Endothelial cell of umbilical vein (primary cell): ENCODE measurements around the gene MTF1. TPM values are rescaled to one million over a fixed set of nuclear protein-coding genes. Genes with fewer than 3 reads are reported as not detected.

Experiments
- BruUV-seq: library from RNA; stranded (reverse); fragments of 400-500 nt; replicated peaks from 2 replicates; lab custom pipeline; 2021; lab: Mats Ljungman, UMichigan
- CTCF ChIA-PET: fragments of 300-600, 350-600 bp; sonication (Branson Sonifier 250); formaldehyde crosslinking; loops from one replicate; lab custom pipeline; 2021; ENCODE audit warnings: antibody characterized with exemption, inconsistent platforms; lab: Charles Lee
- POLR2A ChIA-PET: fragments of 300-600, 350-600 bp; sonication (Branson Sonifier 250); formaldehyde crosslinking; loops from one replicate; lab custom pipeline; 2021; ENCODE audit warnings: antibody characterized with exemption, inconsistent platforms; lab: Charles Lee
- DNase-seq: peaks from one replicate; pipeline ENCODE4 v3.0.0-alpha.2; 2011; ENCODE audit warnings: low read depth, low spot score
- FAIRE-seq: peaks from 2 replicates; lab custom pipeline; 2011; peaks lifted over from hg19 to GRCh38; lab: Jason Lieb, UNC
- H2AFZ ChIP-seq: 2 replicates; pipeline ENCODE4 v1.6.0; 2012; ENCODE audit warnings: low read depth, low read length, control low read depth, inconsistent platforms
- H3K27ac ChIP-seq: 2 replicates; pipeline ENCODE4 v1.5.1; 2011; ENCODE audit warnings: low read depth, mild to moderate bottlenecking, control low read depth, low read length, moderate library complexity; ENCODE audit not compliant: insufficient read depth
- H3K27me3 ChIP-seq, 2 experiments: 2 replicates each; pipeline versions ENCODE4 v1.6.0 to v1.6.1; 2011; ENCODE audit warnings: low read length in 2 of 2, mixed read lengths in 1 of 2; ENCODE audit not compliant: control insufficient read depth in 2 of 2, insufficient read depth in 2 of 2
- H3K36me3 ChIP-seq, 2 experiments: 2 replicates in 1 of 2; 3 replicates in 1 of 2; pipeline ENCODE4 v1.5.1; 2011; ENCODE audit warnings: low read length in 2 of 2, mild to moderate bottlenecking in 1 of 2, moderate library complexity in 1 of 2; ENCODE audit not compliant: control insufficient read depth in 2 of 2, insufficient read depth in 2 of 2; ENCODE audit errors: extremely low read depth in 1 of 2
- H3K4me1 ChIP-seq: 3 replicates; pipeline ENCODE4 v1.5.1; 2011; ENCODE audit warnings: mild to moderate bottlenecking, low read length; ENCODE audit not compliant: control insufficient read depth, insufficient read depth; ENCODE audit errors: extremely low read depth
- H3K4me2 ChIP-seq: 2 replicates; pipeline ENCODE4 v1.6.1; 2011; ENCODE audit warnings: low read length, control low read depth, mixed read lengths; ENCODE audit not compliant: insufficient read depth
- H3K4me3 ChIP-seq, 3 experiments: fragments of 200-600 bp in 1 of 3; sonication (generic), shearing (Covaris generic) in 1 of 3; replicated peaks in 1 of 3; 2 replicates each; pipeline ENCODE4 v1.5.1; 2011 to 2016; ENCODE audit warnings: control low read depth in 3 of 3, low read length in 3 of 3, mild to moderate bottlenecking in 2 of 3, inconsistent platforms in 1 of 3, low read depth in 1 of 3, moderate library complexity in 1 of 3; ENCODE audit not compliant: insufficient read depth in 1 of 3
- H3K79me2 ChIP-seq: 2 replicates; pipeline ENCODE4 v1.6.0; 2012; ENCODE audit warnings: low read length, inconsistent platforms; ENCODE audit not compliant: control insufficient read depth, insufficient read depth
- H3K9ac ChIP-seq: replicated peaks from 2 replicates; pipeline ENCODE3; 2011; ENCODE audit warnings: low read length, control low read depth; ENCODE audit not compliant: insufficient read depth; ENCODE audit errors: extremely low read depth
- H3K9me1 ChIP-seq: replicated peaks from 3 replicates; pipeline ENCODE4 v1.6.0; 2011; ENCODE audit warnings: mild to moderate bottlenecking, low read length; ENCODE audit not compliant: control insufficient read depth, insufficient read depth; ENCODE audit errors: extremely low read depth
- H3K9me3 ChIP-seq: replicated peaks from 2 replicates; pipeline ENCODE4 v1.5.1; 2012; ENCODE audit warnings: low read length, inconsistent platforms; ENCODE audit not compliant: control insufficient read depth, insufficient read depth
- H4K20me1 ChIP-seq: replicated peaks from 2 replicates; pipeline ENCODE3; 2011; ENCODE audit warnings: mild to moderate bottlenecking, low read length; ENCODE audit not compliant: control insufficient read depth, insufficient read depth; ENCODE audit errors: extremely low read depth
- EZH2 ChIP-seq: IDR thresholded peaks from 2 replicates; pipeline ENCODE4 v1.6.1; 2012; ENCODE audit warnings: borderline replicate concordance, low read depth, mild to moderate bottlenecking, moderate library complexity, low read length, inconsistent platforms; ENCODE audit not compliant: severe bottlenecking
- FOS ChIP-seq: IDR thresholded peaks from 2 replicates; pipeline ENCODE4 v1.6.1; 2011; ENCODE audit warnings: mild to moderate bottlenecking, low read length, moderate library complexity, borderline replicate concordance; ENCODE audit not compliant: insufficient read depth
- GATA2 ChIP-seq: IDR thresholded peaks from 2 replicates; pipeline ENCODE4 v1.7.0; 2011; ENCODE audit warnings: low read depth, mild to moderate bottlenecking, moderate library complexity, mixed read lengths, low read length; ENCODE audit not compliant: insufficient read length, insufficient read depth
- JUN ChIP-seq: IDR thresholded peaks from 2 replicates; pipeline ENCODE4 v1.6.1; 2011; ENCODE audit warnings: borderline replicate concordance, low read depth; ENCODE audit not compliant: insufficient read length, insufficient read depth
- MYC ChIP-seq: IDR thresholded peaks from one replicate; pipeline ENCODE4 v1.6.1; 2011; ENCODE audit warnings: mild to moderate bottlenecking, low read depth, low read length
- POLR2A ChIP-seq: IDR thresholded peaks from 2 replicates; pipeline ENCODE4 v1.6.1; 2012; ENCODE audit warnings: low read depth, mild to moderate bottlenecking, control low read depth, low read length
- POLR2AphosphoS5 ChIP-seq: IDR thresholded peaks from 2 replicates; pipeline ENCODE4 v1.6.1; 2012; ENCODE audit warnings: low read depth, mild to moderate bottlenecking, control low read depth, low read length, moderate library complexity; ENCODE audit not compliant: insufficient read depth
- dilution Hi-C: fragments of 300-500 bp; cut with MboI; formaldehyde crosslinking; loops from one replicate; pipeline ENCODE4 v1.15.0; 2019; ENCODE audit warnings: low sequenced_read_pairs; ENCODE audit not compliant: extremely low pct_ligation_motif_present
- intact Hi-C: fragments of 100-400 bp; cut with micrococcal nuclease; formaldehyde crosslinking; loops from one replicate; pipeline ENCODE4 v1.10.0; 2022
- polyA plus RNA-seq, 4 experiments: library from polyadenylated mRNA; depleted of rRNA in 3 of 4; stranded (reverse) in 3 of 4; unstranded in 1 of 4; fragments of >200 nt; gene quantifications; 2 replicates each; pipeline versions ENCODE4 v1.2.1 to v1.2.3, GENCODE V29; 2011 to 2012; ENCODE audit warnings: missing spikeins in 1 of 4
- total RNA-seq: library from RNA; stranded (reverse); gene quantifications from 2 replicates; pipeline ENCODE4 v1.2.3, GENCODE V29; 2021
- TF ChIP-seq, protein P1 (sequence below), 2 donors: IDR thresholded peaks; 1 replicate in 1 of 2; 2 replicates in 1 of 2; pipeline ENCODE4 v1.5.1; 2011; ENCODE audit warnings: low read length in 2 of 2, mild to moderate bottlenecking in 2 of 2, moderate library complexity in 2 of 2, control low read depth in 1 of 2, inconsistent platforms in 1 of 2, low read depth in 1 of 2; ENCODE audit not compliant: insufficient read depth in 1 of 2; ENCODE audit errors: extremely low read depth in 1 of 2
- TF ChIP-seq, protein P2 (sequence below): IDR thresholded peaks from 2 replicates; pipeline ENCODE4 v1.6.1; 2011; ENCODE audit not compliant: insufficient read depth, insufficient read length

MTF1 gene
- total and polyA plus RNA-seq, 2 donors (not counting 3 experiments of a cell fraction or from before 2014, with no cell fraction given), result 4.9 to 18.5 TPM

DNA sequence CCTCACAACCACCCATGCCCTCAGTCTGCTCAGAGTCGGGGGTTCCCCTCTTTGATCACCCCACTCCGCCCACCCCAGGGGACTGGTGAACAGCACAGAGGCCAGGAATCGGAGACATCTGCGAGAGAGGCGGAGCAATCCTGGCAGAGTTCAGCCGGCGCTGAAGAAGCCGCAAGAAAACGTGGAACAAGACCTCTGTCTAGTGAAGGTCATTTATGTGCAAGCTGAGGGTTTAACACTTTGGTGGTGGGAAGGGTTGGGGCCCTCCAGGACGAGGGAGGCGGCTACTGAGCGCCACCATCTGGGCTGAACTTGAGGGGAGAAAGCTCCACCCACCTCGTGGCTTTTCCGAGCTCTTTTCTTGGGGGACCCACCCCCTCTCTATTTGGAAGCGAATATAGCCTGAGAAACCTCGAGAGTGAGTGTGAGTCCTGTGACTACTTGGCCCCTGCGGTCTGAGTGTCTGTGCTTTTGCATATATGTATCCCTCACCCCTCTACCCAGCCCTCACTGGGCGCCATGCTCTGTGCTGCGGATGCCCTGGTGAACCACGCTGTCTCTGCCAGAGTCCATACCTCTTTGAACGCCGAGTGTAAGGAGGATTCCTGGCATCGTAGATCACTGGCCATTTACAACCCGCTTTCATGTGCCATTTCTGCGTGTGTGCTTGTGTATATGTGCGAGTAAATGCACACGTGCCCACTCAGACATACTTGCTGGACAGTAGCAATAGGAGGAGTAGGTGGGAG is 93.3 kb downstream of the MTF1 start:
- Histone ChIP-seq H2AFZ (no peak overlapping the region), H3K9me3 (no peaks in the 10 kb centered on the region), H3K36me3 (no peaks in the 10 kb centered on the region), H3K9ac (no peak overlapping the region), H4K20me1 (no peaks in the 10 kb centered on the region), H3K4me3 (no peak overlapping the region), H3K4me1 (no peaks in the 10 kb centered on the region), H3K27me3 (peaks cover 25 to 42% of the 10 kb centered on the region in 2 experiments), H3K9me1 (no peaks in the 10 kb centered on the region), H3K79me2 (no peaks in the 10 kb centered on the region), H3K4me2 (no peak overlapping the region), H3K27ac (no peak overlapping the region)
- DNase-seq (no peak), FAIRE-seq (no peak)
- no TSS peak for BruUV-seq
- intact Hi-C loops (no loop called here), dilution Hi-C loops (no loop called here)
- ChIA-PET POLR2A (no interaction called here), CTCF (interaction anchor here (1.3 kb wide), 1 partner anchor 9 kb away, joined by 3 read pairs; no protein-coding TSS in a partner anchor)
- no peak for TF ChIP-seq EZH2
- TF ChIP-seq POLR2A, result no peak
- TF ChIP-seq, protein P1, sequence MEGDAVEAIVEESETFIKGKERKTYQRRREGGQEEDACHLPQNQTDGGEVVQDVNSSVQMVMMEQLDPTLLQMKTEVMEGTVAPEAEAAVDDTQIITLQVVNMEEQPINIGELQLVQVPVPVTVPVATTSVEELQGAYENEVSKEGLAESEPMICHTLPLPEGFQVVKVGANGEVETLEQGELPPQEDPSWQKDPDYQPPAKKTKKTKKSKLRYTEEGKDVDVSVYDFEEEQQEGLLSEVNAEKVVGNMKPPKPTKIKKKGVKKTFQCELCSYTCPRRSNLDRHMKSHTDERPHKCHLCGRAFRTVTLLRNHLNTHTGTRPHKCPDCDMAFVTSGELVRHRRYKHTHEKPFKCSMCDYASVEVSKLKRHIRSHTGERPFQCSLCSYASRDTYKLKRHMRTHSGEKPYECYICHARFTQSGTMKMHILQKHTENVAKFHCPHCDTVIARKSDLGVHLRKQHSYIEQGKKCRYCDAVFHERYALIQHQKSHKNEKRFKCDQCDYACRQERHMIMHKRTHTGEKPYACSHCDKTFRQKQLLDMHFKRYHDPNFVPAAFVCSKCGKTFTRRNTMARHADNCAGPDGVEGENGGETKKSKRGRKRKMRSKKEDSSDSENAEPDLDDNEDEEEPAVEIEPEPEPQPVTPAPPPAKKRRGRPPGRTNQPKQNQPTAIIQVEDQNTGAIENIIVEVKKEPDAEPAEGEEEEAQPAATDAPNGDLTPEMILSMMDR (IDR thresholded peaks at IDR 0.05; ENCODE audit: extremely low read depth in 1 of 2, insufficient read depth in 1 of 2, low read depth in 1 of 2, low read length in 2 of 2), result no peak
- TF ChIP-seq GATA2, result no peak
- TF ChIP-seq POLR2AphosphoS5, result no peak
- no peak for TF ChIP-seq MYC
- no peak for TF ChIP-seq FOS
- TF ChIP-seq, protein P2, sequence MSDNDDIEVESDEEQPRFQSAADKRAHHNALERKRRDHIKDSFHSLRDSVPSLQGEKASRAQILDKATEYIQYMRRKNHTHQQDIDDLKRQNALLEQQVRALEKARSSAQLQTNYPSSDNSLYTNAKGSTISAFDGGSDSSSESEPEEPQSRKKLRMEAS, result no peak
- TF ChIP-seq JUN, result no peak
